Epithelial cell of esophagus (primary cell): ENCODE measurements around the gene HTRA3.

Experiments
- DNase-seq: peaks from one replicate; pipeline ENCODE4 v3.0.0; 2010; ENCODE audit warnings: low read depth
- H3K4me3 ChIP-seq: 2 replicates; pipeline ENCODE4 v1.5.1; 2011; ENCODE audit warnings: mild to moderate bottlenecking, low read length, control low read depth
- TF ChIP-seq, protein P1 (sequence below): IDR thresholded peaks from 2 replicates; pipeline ENCODE4 v1.5.1; 2011; ENCODE audit warnings: low read depth, mild to moderate bottlenecking, low read length, control low read depth, inconsistent platforms; ENCODE audit not compliant: insufficient read depth; ENCODE audit errors: missing control alignments

The HTRA3 gene

DNA sequence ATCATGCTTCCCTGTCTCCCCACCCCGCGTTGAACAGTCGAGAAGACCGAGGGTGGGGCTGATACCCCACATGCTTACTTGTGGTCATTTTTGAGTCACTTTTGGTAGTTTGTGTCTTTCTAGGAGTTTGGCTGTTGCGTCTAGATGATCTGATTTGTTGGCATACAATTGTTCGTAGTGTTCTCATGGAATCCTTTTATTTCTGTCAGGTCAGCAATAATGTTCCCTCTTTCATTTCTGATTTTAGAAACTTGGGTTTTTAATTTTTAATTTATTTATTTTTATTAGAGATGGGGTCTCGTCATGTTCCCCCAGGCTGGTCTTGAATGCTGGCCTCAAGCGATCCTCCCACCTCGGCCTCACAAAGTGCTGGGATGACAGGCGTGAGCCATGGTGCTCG lies 39.5 kb upstream of the HTRA3 start:
- H3K4me3 ChIP-seq, result no peak overlapping the region
- TF ChIP-seq, protein P1, sequence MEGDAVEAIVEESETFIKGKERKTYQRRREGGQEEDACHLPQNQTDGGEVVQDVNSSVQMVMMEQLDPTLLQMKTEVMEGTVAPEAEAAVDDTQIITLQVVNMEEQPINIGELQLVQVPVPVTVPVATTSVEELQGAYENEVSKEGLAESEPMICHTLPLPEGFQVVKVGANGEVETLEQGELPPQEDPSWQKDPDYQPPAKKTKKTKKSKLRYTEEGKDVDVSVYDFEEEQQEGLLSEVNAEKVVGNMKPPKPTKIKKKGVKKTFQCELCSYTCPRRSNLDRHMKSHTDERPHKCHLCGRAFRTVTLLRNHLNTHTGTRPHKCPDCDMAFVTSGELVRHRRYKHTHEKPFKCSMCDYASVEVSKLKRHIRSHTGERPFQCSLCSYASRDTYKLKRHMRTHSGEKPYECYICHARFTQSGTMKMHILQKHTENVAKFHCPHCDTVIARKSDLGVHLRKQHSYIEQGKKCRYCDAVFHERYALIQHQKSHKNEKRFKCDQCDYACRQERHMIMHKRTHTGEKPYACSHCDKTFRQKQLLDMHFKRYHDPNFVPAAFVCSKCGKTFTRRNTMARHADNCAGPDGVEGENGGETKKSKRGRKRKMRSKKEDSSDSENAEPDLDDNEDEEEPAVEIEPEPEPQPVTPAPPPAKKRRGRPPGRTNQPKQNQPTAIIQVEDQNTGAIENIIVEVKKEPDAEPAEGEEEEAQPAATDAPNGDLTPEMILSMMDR, result no peak
- no peak for DNase-seq

- no peak overlapping the region for H3K4me3 ChIP-seq
Measured at GRCh38 chr4:8230891-8231290, 38.7 kb upstream of the HTRA3 start.

DNA sequence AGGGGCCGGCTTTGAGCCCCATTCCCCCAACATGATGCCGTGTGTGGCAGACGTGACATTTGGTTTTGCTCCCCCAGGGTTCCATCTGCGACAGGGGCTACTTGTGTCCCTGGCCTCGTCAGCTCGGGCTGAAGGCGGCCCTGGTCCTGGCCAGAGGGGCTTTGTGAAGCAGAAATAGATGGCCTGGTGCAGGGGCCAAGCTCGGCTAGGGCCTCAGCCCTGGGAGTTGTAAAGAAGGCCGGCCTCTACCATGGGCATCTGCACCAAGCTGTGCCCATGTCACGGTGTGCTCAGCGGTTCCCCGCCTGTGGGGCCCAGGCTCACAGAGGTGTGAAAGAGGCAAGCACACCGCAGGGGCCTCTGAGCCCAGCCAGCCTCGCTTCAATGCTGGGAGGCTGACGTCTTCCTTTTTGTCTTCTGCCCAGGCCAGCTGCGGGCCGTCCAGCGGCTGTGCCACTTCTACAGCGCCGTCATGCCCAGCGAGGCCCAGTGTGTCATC lies 38.0 kb upstream of the HTRA3 start:
- TF ChIP-seq, protein P1, result no peak
- no peak for DNase-seq
- H3K4me3 ChIP-seq, result no peak overlapping the region

More at GRCh38 chr4:8230891-8231290, 38.7 kb upstream of the HTRA3 start:
- TF ChIP-seq, protein P1, result no peak
- DNase-seq, result no peak

- no peak for DNase-seq
- no peak overlapping the region for H3K4me3 ChIP-seq
- TF ChIP-seq, protein P1, result no peak
Measured at GRCh38 chr4:8232748-8233147, 36.8 kb upstream of the HTRA3 start.

- no peak for DNase-seq
- no peak overlapping the region for H3K4me3 ChIP-seq
- TF ChIP-seq, protein P1, result no peak
Measured at GRCh38 chr4:8233672-8234484, 35.7 kb upstream of the HTRA3 start.

DNA sequence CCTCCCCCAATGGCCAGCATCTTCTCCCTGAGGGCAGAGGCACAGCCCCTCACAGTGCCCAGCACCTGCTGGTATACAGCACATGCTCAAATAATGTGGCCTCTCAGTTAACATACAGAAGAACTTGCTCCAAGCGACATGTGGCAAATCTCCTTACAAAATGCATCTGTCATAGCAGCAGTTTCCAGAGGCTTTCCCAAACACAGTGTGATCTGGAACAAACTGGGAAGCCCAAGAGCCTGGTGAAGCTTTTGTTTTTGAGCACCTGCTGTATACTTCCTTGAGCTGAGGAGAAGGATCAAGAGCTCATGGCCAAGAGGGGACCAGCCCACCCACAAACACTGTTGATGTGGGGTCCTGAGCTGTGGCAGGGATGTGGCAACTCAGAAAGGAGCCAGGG lies 34.8 kb upstream of the HTRA3 start:
- no peak overlapping the region for H3K4me3 ChIP-seq
- no peak for DNase-seq
- TF ChIP-seq, protein P1, result no peak

- TF ChIP-seq, protein P1, result no peak
- no peak overlapping the region for H3K4me3 ChIP-seq
- no peak for DNase-seq
Measured at GRCh38 chr4:8235224-8235623, 34.3 kb upstream of the HTRA3 start.
